Activated CD4-positive, alpha-beta T cell treated with anti-CD3 and anti-CD28 coated beads, Interleukin-2, Interleukin-4, amounts not matched to agents 100 ng/mL and 50 ng/mL, durations not matched to agents 16 hours and 8 hours (primary cell): ENCODE data around the gene RSPRY1.
"Not testable (repeated sequence)": the region's sequence is repeated elsewhere in the genome, so short reads cannot be mapped to it uniquely, and the experiment has no call there.

Experiments used
- DNase-seq: peaks from one replicate; pipeline ENCODE4 v3.0.0-alpha.2; 2020; ENCODE audit warnings: low spot score

RSPRY1 gene

DNA sequence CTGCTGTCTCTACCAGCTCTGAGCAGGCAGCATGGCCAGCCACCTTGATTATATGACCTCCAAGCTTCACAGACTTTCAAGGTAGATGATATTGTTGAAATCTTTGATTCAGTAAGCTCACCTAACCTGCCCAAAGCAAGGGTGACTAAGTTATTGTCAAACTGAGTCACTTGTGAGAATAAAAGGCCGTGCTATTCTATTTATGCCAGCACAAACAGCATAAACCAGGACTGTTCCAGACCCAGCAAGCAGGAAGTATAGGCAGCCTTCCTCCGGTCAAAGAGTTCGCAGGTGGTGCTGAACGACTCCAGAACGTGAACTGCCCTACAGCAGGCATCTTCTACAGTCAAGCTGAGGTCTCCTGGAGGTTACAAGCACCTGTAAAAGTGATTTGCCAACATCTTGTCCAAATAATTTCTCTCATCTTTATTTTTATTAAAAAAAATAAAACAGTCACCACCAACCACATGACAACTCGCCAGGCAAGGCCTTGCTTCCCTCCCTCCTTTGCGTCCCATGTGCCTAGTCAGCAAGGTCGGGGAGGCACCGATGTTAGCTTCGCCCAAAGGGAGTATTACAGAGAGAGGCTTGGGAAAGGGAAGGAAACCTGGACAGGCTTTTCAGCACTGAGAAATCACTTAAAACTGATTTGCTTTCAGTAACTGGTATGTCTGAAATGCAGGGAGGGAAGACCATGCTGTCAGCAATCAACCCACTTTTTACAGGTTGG lies 69.7 kb downstream of the RSPRY1 start:
- no peak for DNase-seq

- no peak for DNase-seq
These were observed 70.7 kb downstream of the RSPRY1 start for GRCh38 chr16:57256601-57257395.

DNA sequence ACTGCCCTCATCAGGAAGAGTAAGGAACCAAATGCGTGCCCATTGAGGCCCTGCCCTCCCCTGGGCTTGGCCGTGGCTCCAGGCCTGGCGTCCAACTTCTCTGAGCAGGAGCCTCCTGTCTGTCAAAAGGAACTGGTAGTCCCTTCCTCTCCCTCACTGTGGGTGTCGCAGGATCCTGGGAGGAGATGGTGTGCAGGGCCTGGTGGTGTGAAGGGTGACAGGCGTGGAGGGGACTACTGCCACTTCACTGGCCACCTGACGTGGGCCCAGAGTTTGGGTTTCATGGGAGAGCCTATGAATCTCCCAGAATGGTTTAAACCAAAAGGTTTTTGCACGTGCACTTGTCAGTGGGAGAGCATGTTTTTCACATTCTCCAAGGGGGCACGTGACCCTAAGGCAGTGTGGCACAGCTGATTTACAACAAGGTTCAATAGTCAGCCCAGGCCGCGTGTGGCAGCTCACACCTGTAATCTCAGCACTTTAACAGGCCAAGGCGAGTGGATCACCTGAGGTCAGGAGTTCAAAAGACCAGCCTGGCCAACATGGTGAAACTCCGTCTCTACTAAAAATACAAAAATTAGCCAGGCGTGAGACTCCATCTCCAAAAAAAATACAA lies 71.4 kb downstream of the RSPRY1 start:
- DNase-seq = no peak

- no peak for DNase-seq
These were observed 72.2 kb downstream of the RSPRY1 start for GRCh38 chr16:57258226-57258909.

DNA sequence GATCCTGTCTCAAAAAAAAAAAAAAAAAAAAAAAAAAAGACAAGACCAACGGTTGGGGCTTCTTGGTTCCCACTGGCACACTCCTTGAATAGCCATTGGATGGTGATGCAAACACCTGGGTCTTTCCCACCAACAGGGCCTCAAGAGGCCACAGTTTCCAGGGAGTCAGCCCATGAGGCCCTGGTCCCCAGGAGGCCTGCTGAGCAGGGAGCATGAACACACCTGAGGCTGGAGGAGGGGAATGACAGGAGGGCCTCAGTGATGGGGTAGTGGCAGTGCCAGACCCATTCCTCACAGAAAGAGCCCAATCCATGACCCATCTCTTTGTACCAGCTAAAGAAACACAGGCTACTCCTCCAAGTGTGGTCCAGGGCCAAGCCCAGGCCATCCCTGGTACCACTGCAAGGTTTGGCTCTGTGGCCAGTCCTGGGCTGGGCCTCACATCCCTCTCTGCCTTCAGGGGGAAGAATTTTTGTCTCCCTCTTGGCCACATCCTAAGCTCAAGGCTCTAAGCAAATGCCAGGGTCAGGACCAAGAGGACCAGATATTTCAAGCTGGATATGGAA lies 72.9 kb downstream of the RSPRY1 start:
- no peak for DNase-seq

- DNase-seq = no peak
These were observed 74.3 kb downstream of the RSPRY1 start for GRCh38 chr16:57260294-57260929.

GRCh38 chr16:57261806-57262205 lies 75.7 kb downstream of the RSPRY1 start:
- DNase-seq = no peak

- DNase-seq = no peak
These were observed 76.9 kb downstream of the RSPRY1 start for GRCh38 chr16:57262841-57263540.

DNA sequence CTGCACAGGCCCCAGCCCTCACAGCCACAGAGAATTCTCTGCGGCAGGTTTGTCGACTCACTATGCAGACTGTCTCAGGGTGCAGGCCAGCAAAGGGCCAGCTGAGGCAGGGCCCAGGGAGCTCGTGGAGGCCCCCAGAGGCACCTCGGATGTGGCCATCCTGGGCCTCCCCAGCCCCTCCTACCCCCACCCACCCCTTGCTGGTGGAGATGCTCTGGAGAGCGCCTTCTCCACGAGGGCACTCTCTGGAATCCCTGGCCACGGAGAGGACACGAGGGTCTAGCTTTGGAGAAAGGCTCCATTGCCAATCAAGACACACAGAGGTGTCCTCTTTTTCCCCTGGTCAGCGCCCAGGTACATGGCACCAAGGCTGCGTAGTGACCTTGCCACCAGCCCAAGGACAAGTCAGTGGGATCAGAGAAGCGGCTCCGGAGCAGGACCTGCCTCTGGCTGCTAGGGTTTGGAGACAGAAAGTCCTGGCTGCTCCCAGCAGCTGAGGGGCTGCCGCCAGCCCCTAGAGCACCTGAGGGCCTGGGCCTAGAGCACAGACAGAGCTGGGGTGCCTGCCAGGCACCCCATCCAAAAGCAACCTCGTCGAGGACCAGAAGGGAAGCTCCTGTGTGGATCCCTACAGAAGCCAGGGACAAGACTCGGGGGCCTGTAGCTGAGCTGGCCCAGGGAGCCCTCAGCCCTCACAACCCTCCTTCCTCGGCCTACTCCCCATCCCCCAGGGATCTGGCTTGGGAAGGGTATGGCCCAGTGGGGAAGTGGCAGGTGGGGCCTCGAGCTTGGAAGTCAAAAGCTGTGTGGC lies 77.6 kb downstream of the RSPRY1 start:
- DNase-seq = no peak

GRCh38 chr16:57264381-57264780 lies 78.3 kb downstream of the RSPRY1 start:
- DNase-seq = no peak

DNA sequence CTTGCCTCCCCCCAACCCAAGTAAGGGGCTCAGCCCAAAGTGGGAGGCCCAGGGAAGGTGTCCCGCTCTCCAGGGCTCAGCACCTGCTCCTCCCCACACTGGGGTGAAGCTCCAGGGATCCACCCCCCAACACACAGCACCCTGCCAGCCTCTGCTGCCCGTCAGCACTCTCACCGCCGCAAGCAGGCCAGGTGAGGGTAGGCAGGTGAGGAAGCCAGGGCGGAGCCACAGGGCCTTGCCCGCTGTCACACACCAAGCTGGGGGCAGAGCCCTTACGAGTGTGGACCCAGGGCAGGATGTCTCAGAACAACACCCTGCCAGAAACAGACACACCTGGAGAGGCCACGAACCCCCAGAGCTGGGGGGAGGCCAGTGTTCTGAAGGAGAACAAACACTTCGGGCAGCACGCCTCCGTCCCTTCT lies 78.8 kb downstream of the RSPRY1 start:
- DNase-seq = no peak

GRCh38 chr16:57265850-57266530 lies 79.9 kb downstream of the RSPRY1 start:
- DNase-seq = no peak

GRCh38 chr16:57266531-57267260 lies 80.6 kb downstream of the RSPRY1 start:
- no peak for DNase-seq

GRCh38 chr16:57267343-57267742 lies 81.2 kb downstream of the RSPRY1 start:
- DNase-seq = not testable (repeated sequence)

DNA sequence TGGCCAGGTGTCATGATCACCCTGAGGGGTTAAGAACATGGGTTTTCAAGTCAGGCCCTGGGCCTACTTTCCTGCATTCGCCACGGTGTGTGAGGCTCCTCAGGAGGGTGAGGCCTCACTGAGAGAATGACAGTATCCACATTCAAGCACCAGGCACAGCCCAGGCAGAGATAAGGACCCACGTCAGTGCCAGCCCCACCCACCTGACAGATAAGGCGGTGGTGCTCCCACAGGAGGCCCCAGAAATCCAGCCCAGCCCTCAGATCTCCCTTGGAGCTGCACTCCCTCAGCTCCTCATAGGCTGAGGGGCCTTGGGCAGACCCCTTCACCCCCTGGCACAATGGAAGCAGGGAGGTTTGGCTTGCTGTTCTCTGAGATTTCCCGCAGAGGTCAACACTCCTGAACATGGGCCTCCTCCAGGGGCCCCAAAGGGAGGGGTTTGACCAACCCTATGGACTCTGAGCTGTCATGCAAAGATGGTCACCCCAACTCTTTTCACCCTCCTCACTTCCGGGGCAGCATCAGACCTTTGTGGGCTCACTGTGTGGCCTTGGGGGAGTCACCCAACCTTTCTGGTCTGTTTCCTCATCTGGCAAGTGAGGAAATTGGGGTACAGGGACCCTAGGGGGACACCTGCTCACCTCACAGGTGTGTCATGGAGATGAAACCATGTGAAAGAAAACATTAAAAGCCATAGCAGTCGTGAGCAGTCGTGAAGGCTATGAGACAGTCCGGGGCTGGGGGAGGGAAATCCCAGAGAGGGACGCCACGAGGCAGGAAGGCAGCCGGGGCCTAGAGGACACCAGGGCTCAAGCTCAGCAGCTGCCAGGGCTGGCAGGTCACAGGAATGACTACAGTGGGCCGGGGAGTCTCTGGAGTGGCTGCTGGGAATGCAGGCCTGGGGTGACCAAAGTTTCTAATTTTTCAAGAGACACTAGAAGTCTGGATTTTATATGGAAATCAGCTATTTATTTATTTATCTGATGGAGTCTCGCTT lies 83.0 kb downstream of the RSPRY1 start:
- DNase-seq = no peak

GRCh38 chr16:57270221-57271062 lies 84.3 kb downstream of the RSPRY1 start:
- no peak for DNase-seq

DNA sequence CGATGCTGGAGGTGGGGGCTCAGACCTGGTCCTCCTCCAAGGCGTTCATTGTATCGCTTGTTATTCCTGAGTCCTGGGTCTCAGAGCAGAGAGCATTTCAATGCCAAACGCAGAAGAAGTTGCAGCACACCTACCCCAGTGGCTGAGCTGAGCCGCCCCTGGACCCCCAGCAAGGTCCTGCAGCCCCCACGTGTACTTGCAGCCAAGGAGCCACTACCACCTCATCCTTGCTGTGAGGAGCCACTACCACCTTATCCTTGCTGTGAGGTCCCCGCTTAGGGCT lies 84.9 kb downstream of the RSPRY1 start:
- DNase-seq = no peak
